SJCRH30 (cell line): ENCODE results near the gene SPON2. TPM values are rescaled to one million over a fixed set of nuclear protein-coding genes. Genes with fewer than 3 reads are reported as not detected.

ENCODE experiments used
- DNase-seq, 2 experiments: peaks; one replicate each; pipeline ENCODE4 v3.0.0-alpha.2; 2015 to 2020
- H3K27ac ChIP-seq: fragments of 250-450 bp; sonication (Bioruptor Pico); 2 replicates; pipeline ENCODE4 v1.5.1; 2020; ENCODE audit warnings: mild to moderate bottlenecking, moderate library complexity
- H3K27me3 ChIP-seq: fragments of 250-450 bp; sonication (Bioruptor Pico); 2 replicates; pipeline ENCODE4 v1.5.1; 2020; ENCODE audit warnings: mild to moderate bottlenecking, moderate library complexity
- H3K36me3 ChIP-seq: fragments of 250-450 bp; sonication (Bioruptor Pico); 2 replicates; pipeline ENCODE4 v1.5.1; 2020; ENCODE audit warnings: mild to moderate bottlenecking, moderate library complexity
- H3K4me1 ChIP-seq: fragments of 250-450 bp; sonication (Bioruptor Pico); 2 replicates; pipeline ENCODE4 v1.5.1; 2020; ENCODE audit warnings: mild to moderate bottlenecking, moderate library complexity
- H3K4me3 ChIP-seq: fragments of 250-450 bp; sonication (Bioruptor Pico); 2 replicates; pipeline ENCODE4 v1.5.1; 2020; ENCODE audit warnings: mild to moderate bottlenecking, moderate library complexity
- H3K9me3 ChIP-seq: fragments of 250-450 bp; sonication (Bioruptor Pico); replicated peaks from 2 replicates; pipeline ENCODE4 v1.5.1; 2020; ENCODE audit warnings: mild to moderate bottlenecking, moderate library complexity
- total RNA-seq: library from RNA; depleted of rRNA; stranded (reverse); fragments of >200 nt; shearing (Covaris generic); gene quantifications from 2 replicates; pipeline ENCODE4 v1.2.3, GENCODE V29; 2014

The SPON2 gene
- total RNA-seq, 1 experiment from 2014 or later, result 2.5 TPM

GRCh38 chr4:1193206-1194009, 21.0 kb upstream of the SPON2 start:
- DNase-seq, result peak in 1 of 2 experiments; percentile 2
- Histone ChIP-seq H3K9me3 (no peaks in the 10 kb centered on the region), H3K27me3 (no peaks in the 10 kb centered on the region), H3K27ac (peak overlapping the region; percentile 56; the same call in 1 of the 2 replicates), H3K4me1 (peaks cover 28% of the 10 kb centered on the region), H3K36me3 (no peaks in the 10 kb centered on the region), H3K4me3 (peak overlapping the region; percentile 51)

- Histone ChIP-seq H3K36me3 (no peaks in the 10 kb centered on the region), H3K9me3 (no peaks in the 10 kb centered on the region), H3K4me1 (peaks cover 23% of the 10 kb centered on the region), H3K27me3 (no peaks in the 10 kb centered on the region), H3K27ac (peak overlapping the region; percentile 48), H3K4me3 (0 out of 2 replicates have a peak overlapping the region, but pooled peaks have one; percentile 4)
- peak; percentile 56 to 65 for DNase-seq
Observed at GRCh38 chr4:1192493-1193205, 20.3 kb upstream of the SPON2 start.

- H3K27me3 ChIP-seq, result no peaks in the 10 kb centered on the region
- peaks cover 23% of the 10 kb centered on the region for H3K4me1 ChIP-seq
- H3K4me3 ChIP-seq, result 0 out of 2 replicates have a peak overlapping the region, but pooled peaks have one; percentile 4
- peak overlapping the region; percentile 48 for H3K27ac ChIP-seq
- no peaks in the 10 kb centered on the region for H3K9me3 ChIP-seq
- peak; percentile 80 for DNase-seq
- H3K36me3 ChIP-seq, result no peaks in the 10 kb centered on the region
Observed at GRCh38 chr4:1192091-1192492, 19.7 kb upstream of the SPON2 start.

- H3K27ac ChIP-seq, result peak overlapping the region; percentile 48
- H3K4me1 ChIP-seq, result peaks cover 23% of the 10 kb centered on the region
- no peak for DNase-seq
- no peak overlapping the region for H3K4me3 ChIP-seq
- H3K9me3 ChIP-seq, result no peaks in the 10 kb centered on the region
- no peaks in the 10 kb centered on the region for H3K27me3 ChIP-seq
- no peaks in the 10 kb centered on the region for H3K36me3 ChIP-seq
Observed at GRCh38 chr4:1191621-1192020, 19.2 kb upstream of the SPON2 start.

- no peak overlapping the region for H3K4me3 ChIP-seq
- DNase-seq, result no peak
Observed at GRCh38 chr4:1187182-1187581, 14.8 kb upstream of the SPON2 start.

GRCh38 chr4:1183985-1184773, 11.8 kb upstream of the SPON2 start:
- Histone ChIP-seq H3K9me3 (peaks cover 26% of the 10 kb centered on the region), H3K27me3 (no peaks in the 10 kb centered on the region), H3K27ac (no peak overlapping the region), H3K4me1 (peaks cover 6% of the 10 kb centered on the region), H3K4me3 (no peak overlapping the region), H3K36me3 (no peaks in the 10 kb centered on the region)
- no peak for DNase-seq

More at GRCh38 chr4:1187182-1187581, 14.8 kb upstream of the SPON2 start:
- Histone ChIP-seq H3K36me3 (no peaks in the 10 kb centered on the region), H3K4me1 (peaks cover 10% of the 10 kb centered on the region), H3K27ac (no peak overlapping the region), H3K9me3 (0 out of 2 replicates have a peak, but pooled peaks cover 3% of the 10 kb centered on the region), H3K27me3 (no peaks in the 10 kb centered on the region)

- Histone ChIP-seq H3K4me1 (peaks cover 18% of the 10 kb centered on the region), H3K27ac (no peak overlapping the region), H3K4me3 (no peak overlapping the region), H3K36me3 (no peaks in the 10 kb centered on the region), H3K27me3 (no peaks in the 10 kb centered on the region), H3K9me3 (peaks cover 26% of the 10 kb centered on the region)
- DNase-seq, result no peak
Observed at GRCh38 chr4:1182313-1182712, 9.9 kb upstream of the SPON2 start.

GRCh38 chr4:1180663-1181062, 8.3 kb upstream of the SPON2 start:
- Histone ChIP-seq H3K27ac (no peak overlapping the region), H3K36me3 (no peaks in the 10 kb centered on the region)

GRCh38 chr4:1179976-1180375, 7.6 kb upstream of the SPON2 start:
- Histone ChIP-seq H3K27me3 (no peaks in the 10 kb centered on the region), H3K9me3 (peaks cover 26% of the 10 kb centered on the region), H3K4me3 (no peak overlapping the region), H3K27ac (no peak overlapping the region), H3K4me1 (peaks cover 18% of the 10 kb centered on the region), H3K36me3 (no peaks in the 10 kb centered on the region)
- DNase-seq, result no peak

More at GRCh38 chr4:1180663-1181062, 8.3 kb upstream of the SPON2 start:
- no peak for DNase-seq
- peaks cover 26% of the 10 kb centered on the region for H3K9me3 ChIP-seq
- no peak overlapping the region for H3K4me3 ChIP-seq
- no peaks in the 10 kb centered on the region for H3K27me3 ChIP-seq
- H3K4me1 ChIP-seq, result peaks cover 18% of the 10 kb centered on the region

GRCh38 chr4:1179089-1179441, 6.7 kb upstream of the SPON2 start:
- peaks cover 26% of the 10 kb centered on the region for H3K9me3 ChIP-seq
- no peaks in the 10 kb centered on the region for H3K36me3 ChIP-seq
- peaks cover 18% of the 10 kb centered on the region for H3K4me1 ChIP-seq
- peak overlapping the region; percentile 46; the same call in 1 of the 2 replicates for H3K27ac ChIP-seq
- H3K4me3 ChIP-seq, result no peak overlapping the region
- DNase-seq, result no peak
- no peaks in the 10 kb centered on the region for H3K27me3 ChIP-seq

GRCh38 chr4:1178300-1179088, 6.1 kb upstream of the SPON2 start:
- DNase-seq, result peak; percentile 77 to 85
- peak overlapping the region; percentile 46 for H3K27ac ChIP-seq
- peaks cover 21% of the 10 kb centered on the region for H3K4me1 ChIP-seq

GRCh38 chr4:1177274-1178141, 5.1 kb upstream of the SPON2 start:
- Histone ChIP-seq H3K4me1 (peaks cover 18% of the 10 kb centered on the region), H3K27ac (peak overlapping the region; percentile 39; the same call in 1 of the 2 replicates), H3K9me3 (peaks cover 25% of the 10 kb centered on the region)

More at GRCh38 chr4:1178300-1179088, 6.1 kb upstream of the SPON2 start:
- Histone ChIP-seq H3K4me3 (no peak overlapping the region), H3K36me3 (no peaks in the 10 kb centered on the region), H3K27me3 (no peaks in the 10 kb centered on the region), H3K9me3 (peaks cover 26% of the 10 kb centered on the region)

More at GRCh38 chr4:1177274-1178141, 5.1 kb upstream of the SPON2 start:
- Histone ChIP-seq H3K4me3 (no peak overlapping the region), H3K36me3 (no peaks in the 10 kb centered on the region), H3K27me3 (no peaks in the 10 kb centered on the region)
- peak; percentile 50 to 57 for DNase-seq
